Gastrocnemius medialis (tissue), 4 donors: ENCODE data around the gene COL23A1. TPM values are rescaled to one million over a fixed set of nuclear protein-coding genes. Genes with fewer than 3 reads are reported as not detected.

Source experiments
- ATAC-seq, 2 donors: fragments of 150-250 bp; one replicate each; pipeline ENCODE4 v1.9.1; 2016
- DNase-seq, 2 donors: peaks; one replicate each; pipeline ENCODE4 v3.0.0-alpha.2; 2019
- H3K27ac ChIP-seq, 4 donors: fragments of 200-600 bp; sonication (generic); 1 replicate in 1 of 4; 2 replicates in 3 of 4; pipeline ENCODE4 v1.5.1; 2016 to 2018; ENCODE audit warnings: mild to moderate bottlenecking in 2 of 4, moderate library complexity in 1 of 4
- H3K27me3 ChIP-seq, 3 donors: fragments of 200-600 bp; sonication (generic) in 2 of 3; 1 replicate in 1 of 3; 2 replicates in 2 of 3; pipeline versions ENCODE4 v1.5.1 to v1.6.0; 2016 to 2019; ENCODE audit warnings: mild to moderate bottlenecking in 1 of 3, moderate library complexity in 1 of 3
- H3K36me3 ChIP-seq, 2 donors: fragments of 200-600 bp; sonication (generic) in 1 of 2; one replicate each; pipeline ENCODE4 v1.5.1; 2017 to 2018
- H3K4me1 ChIP-seq, 2 donors: fragments of 200-600 bp; sonication (generic) in 1 of 2; one replicate each; pipeline ENCODE4 v1.5.1; 2016 to 2017; ENCODE audit warnings: mild to moderate bottlenecking in 2 of 2
- H3K4me3 ChIP-seq, 4 donors: fragments of 200-600 bp; sonication (generic) in 3 of 4; 1 replicate in 1 of 4; 2 replicates in 3 of 4; pipeline ENCODE4 v1.5.1; 2016 to 2019; ENCODE audit warnings: mild to moderate bottlenecking in 2 of 4
- H3K9me3 ChIP-seq, 3 donors: fragments of 200-600 bp; sonication (generic) in 2 of 3; 1 replicate in 1 of 3; 2 replicates in 2 of 3; pipeline ENCODE4 v1.5.1; 2016 to 2019
- POLR2A ChIP-seq, 2 donors: fragments of 450-650 bp; IDR thresholded peaks; one replicate each; pipeline ENCODE4 v1.6.1; 2017; ENCODE audit warnings: antibody characterized with exemption in 2 of 2, mild to moderate bottlenecking in 2 of 2, moderate library complexity in 2 of 2
- in situ Hi-C, 4 donors: fragments of 200-750 bp; cut with MboI; loops; one replicate each; pipeline versions ENCODE4 v1.15.0 to v1.8.0; 2017; ENCODE audit warnings: low sequenced_read_pairs in 4 of 4
- intact Hi-C: fragments of 100-400 bp; cut with DNase I; formaldehyde crosslinking; loops from one replicate; pipeline ENCODE4 v1.15.1; 2023; ENCODE audit warnings: low total_unique reads
- total RNA-seq, 4 donors: library from RNA; depleted of rRNA; stranded (reverse); fragments of >200 nt; gene quantifications; one replicate each; pipeline versions ENCODE4 v1.1.0 to v1.2.3, GENCODE V29; 2016
- TF ChIP-seq, protein P1 (sequence below), 5 experiments: fragments of 450-650 bp in 3 of 5; fragments of 200-600 bp in 2 of 5; sonication (generic) in 2 of 5; IDR thresholded peaks in 4 of 5; conservative IDR thresholded peaks in 1 of 5; 1 replicate in 4 of 5; 2 replicates in 1 of 5; pipeline ENCODE4 v1.5.1; 2016 to 2019; ENCODE audit warnings: antibody characterized with exemption in 5 of 5, mild to moderate bottlenecking in 3 of 5, moderate library complexity in 3 of 5

The COL23A1 gene
- total RNA-seq, 4 donors from 2014 or later, result 0.62 to 1.1 (median 0.97) TPM; not detected in 1

DNA sequence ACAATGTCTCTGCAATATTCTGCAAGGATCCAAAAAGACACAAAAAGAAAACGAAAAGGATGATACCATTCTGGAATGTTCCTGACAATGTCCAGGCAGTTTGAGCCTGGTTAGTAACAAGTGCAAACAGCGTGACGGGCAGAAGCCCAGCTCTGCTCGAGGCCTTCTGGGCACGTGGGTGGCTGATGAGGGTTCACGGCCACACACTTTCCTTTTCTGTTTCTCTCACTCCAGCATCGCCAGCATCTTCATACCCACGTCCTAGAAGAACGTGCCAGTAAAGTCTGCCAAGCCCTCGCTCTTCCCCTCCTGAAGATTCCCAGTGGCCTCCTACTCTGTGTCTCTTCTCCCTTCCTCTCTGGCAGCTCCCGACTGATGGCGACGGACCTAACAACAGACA, 36.7 kb downstream of the COL23A1 start:
- intact Hi-C loops, result loop anchor here (5.0 kb wide), 1 partner anchor 226 kb away; no protein-coding TSS in a partner anchor
- ATAC-seq (no peak), DNase-seq (no peak)
- no peaks in the 10 kb centered on the region for H3K27me3 ChIP-seq
- no peak overlapping the region for H3K4me3 ChIP-seq
- TF ChIP-seq, protein P1, sequence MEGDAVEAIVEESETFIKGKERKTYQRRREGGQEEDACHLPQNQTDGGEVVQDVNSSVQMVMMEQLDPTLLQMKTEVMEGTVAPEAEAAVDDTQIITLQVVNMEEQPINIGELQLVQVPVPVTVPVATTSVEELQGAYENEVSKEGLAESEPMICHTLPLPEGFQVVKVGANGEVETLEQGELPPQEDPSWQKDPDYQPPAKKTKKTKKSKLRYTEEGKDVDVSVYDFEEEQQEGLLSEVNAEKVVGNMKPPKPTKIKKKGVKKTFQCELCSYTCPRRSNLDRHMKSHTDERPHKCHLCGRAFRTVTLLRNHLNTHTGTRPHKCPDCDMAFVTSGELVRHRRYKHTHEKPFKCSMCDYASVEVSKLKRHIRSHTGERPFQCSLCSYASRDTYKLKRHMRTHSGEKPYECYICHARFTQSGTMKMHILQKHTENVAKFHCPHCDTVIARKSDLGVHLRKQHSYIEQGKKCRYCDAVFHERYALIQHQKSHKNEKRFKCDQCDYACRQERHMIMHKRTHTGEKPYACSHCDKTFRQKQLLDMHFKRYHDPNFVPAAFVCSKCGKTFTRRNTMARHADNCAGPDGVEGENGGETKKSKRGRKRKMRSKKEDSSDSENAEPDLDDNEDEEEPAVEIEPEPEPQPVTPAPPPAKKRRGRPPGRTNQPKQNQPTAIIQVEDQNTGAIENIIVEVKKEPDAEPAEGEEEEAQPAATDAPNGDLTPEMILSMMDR (IDR thresholded peaks at IDR 0.05 in 4 of 5, conservative IDR thresholded peaks at IDR 0.05 in 1 of 5), result no peak
- no peak for TF ChIP-seq POLR2A (IDR thresholded peaks at IDR 0.05)
- H3K27ac ChIP-seq, result no peak overlapping the region
- no peaks in the 10 kb centered on the region for H3K9me3 ChIP-seq
- peaks cover 0 to 5% of the 10 kb centered on the region in 2 donors for H3K4me1 ChIP-seq
- no peaks in the 10 kb centered on the region for H3K36me3 ChIP-seq
- in situ Hi-C loops, result loop anchor here in 3 of 4 donors (5.0 to 10.0 kb wide), 2 partner anchors 269 to 271 kb away; no protein-coding TSS in a partner anchor

DNA sequence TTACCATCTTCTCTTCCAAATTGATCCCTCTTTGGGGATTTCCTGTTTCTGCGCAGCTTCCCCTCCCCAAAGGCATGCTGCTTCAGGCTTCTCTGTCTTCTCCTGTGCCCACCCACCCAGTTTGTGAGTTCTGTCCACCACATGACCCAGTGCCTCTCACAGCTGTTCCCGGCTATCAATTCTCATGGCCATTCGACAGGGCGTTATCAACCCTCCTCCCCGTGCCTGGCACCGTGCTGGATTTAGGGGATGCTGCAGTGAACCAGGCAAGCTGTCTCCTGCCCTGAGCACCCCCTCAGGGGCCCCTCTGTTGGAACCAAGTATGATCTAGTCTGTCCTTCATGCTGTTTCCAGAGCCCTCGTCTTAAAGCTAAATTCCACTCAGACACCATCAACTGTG, 38.7 kb downstream of the COL23A1 start:
- in situ Hi-C loops (loop anchor here in 3 of 4 donors (5.0 to 10.0 kb wide), 2 partner anchors 267 to 269 kb away; no protein-coding TSS in a partner anchor), intact Hi-C loops (loop anchor here (1.0 to 5.0 kb wide), 4 partner anchors 39 to 317 kb away; partner anchors contain the start of gene COL23A1)
- Histone ChIP-seq H3K4me1 (peaks cover 3 to 10% of the 10 kb centered on the region in 2 donors), H3K4me3 (no peak overlapping the region), H3K27ac (no peak overlapping the region), H3K9me3 (no peaks in the 10 kb centered on the region), H3K27me3 (no peaks in the 10 kb centered on the region), H3K36me3 (no peaks in the 10 kb centered on the region)
- ATAC-seq (no peak), DNase-seq (no peak)
- TF ChIP-seq, protein P1 (IDR thresholded peaks at IDR 0.05 in 4 of 5, conservative IDR thresholded peaks at IDR 0.05 in 1 of 5), result no peak
- no peak for TF ChIP-seq POLR2A (IDR thresholded peaks at IDR 0.05)

DNA sequence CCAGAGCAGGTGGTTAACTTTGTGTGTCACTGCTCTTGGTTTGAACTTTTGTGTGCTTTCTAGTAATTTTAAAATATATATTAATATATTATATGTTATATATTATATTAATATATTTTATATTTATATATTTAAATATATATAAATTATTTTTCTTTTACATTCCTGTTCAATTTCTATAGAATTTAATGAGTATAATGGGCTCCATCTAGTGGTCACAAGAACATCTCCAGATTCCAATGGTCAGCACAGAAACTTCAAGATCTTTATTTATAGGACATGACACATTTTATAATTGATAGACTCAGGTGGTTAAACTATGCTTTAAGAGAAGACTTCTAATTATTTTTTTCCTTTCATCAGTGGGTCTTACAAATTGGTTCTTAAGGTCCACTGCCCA, 39.1 kb downstream of the COL23A1 start:
- TF ChIP-seq, protein P1 (IDR thresholded peaks at IDR 0.05 in 4 of 5, conservative IDR thresholded peaks at IDR 0.05 in 1 of 5), result peak in 3 of 5 experiments; percentile 29 to 64 (median 52)
- TF ChIP-seq POLR2A (IDR thresholded peaks at IDR 0.05), result no peak
- Histone ChIP-seq H3K27ac (no peak overlapping the region), H3K9me3 (no peaks in the 10 kb centered on the region), H3K4me3 (no peak overlapping the region), H3K4me1 (peaks cover 6 to 14% of the 10 kb centered on the region in 2 donors), H3K27me3 (no peaks in the 10 kb centered on the region), H3K36me3 (no peaks in the 10 kb centered on the region)
- intact Hi-C loops, result loop anchor here (1.0 to 5.0 kb wide), 4 partner anchors 39 to 316 kb away; partner anchors contain the start of gene COL23A1
- in situ Hi-C loops, result loop anchor here in 3 of 4 donors (5.0 to 10.0 kb wide), 2 partner anchors 266 to 269 kb away; no protein-coding TSS in a partner anchor
- peak; percentile 72 to 83 for ATAC-seq
- no peak for DNase-seq

DNA sequence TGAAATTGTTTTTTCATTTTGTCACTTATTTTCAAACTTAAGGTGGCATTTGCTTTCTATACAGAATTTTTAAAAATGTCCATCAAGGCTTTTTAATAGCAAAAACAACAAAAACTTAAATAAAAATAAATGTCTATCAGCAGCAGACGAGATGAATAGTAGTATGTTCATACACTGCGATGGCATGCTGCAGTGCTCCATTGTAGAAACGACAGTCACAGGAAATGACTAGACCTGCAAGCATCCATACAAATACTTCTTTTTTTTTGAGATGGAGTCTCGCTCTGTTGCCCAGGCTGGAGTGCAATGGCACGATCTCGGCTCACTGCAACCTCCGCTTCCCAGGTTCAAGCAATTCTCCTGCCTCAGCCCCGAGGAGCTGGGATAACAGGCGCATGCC, 41.4 kb downstream of the COL23A1 start:
- ATAC-seq, result no peak
- Histone ChIP-seq H3K9me3 (no peaks in the 10 kb centered on the region), H3K36me3 (no peaks in the 10 kb centered on the region), H3K4me3 (no peak overlapping the region), H3K27ac (no peak overlapping the region), H3K27me3 (no peaks in the 10 kb centered on the region), H3K4me1 (peaks cover 6 to 15% of the 10 kb centered on the region in 2 donors)
- no peak for TF ChIP-seq POLR2A (IDR thresholded peaks at IDR 0.05)
- TF ChIP-seq, protein P1 (IDR thresholded peaks at IDR 0.05 in 4 of 5, conservative IDR thresholded peaks at IDR 0.05 in 1 of 5), result no peak
- intact Hi-C loops (no loop called here), in situ Hi-C loops (no loop called here)
- no peak for DNase-seq
